Activated T-helper 1 cell treated with anti-CD3 and anti-CD28 coated beads, Interleukin-12 subunit alpha, Interleukin-12 subunit beta, Interleukin-2, Interleukin-4 antibody, amounts not matched to agents 30 ng/mL and 10 ng/mL and 1 ng/mL, durations not matched to agents 14 hours and 24 hours and 36 hours (primary cell): ENCODE data around the gene UBC. TPM values are rescaled to one million over a fixed set of nuclear protein-coding genes. Genes with fewer than 3 reads are reported as not detected.
"Not testable (repeated sequence)": the region's sequence is repeated elsewhere in the genome, so short reads cannot be mapped to it uniquely, and the experiment has no call there.

Experiments
- DNase-seq: peaks from one replicate; pipeline ENCODE4 v3.0.0; 2021; ENCODE audit warnings: low spot score
- H3K27ac Mint-ChIP-seq: one replicate; pipeline ENCODE4 v1.8.0; 2021; ENCODE audit warnings: mild to moderate bottlenecking, mixed read lengths
- H3K27me3 Mint-ChIP-seq: one replicate; pipeline ENCODE4 v1.8.0; 2022; ENCODE audit warnings: mild to moderate bottlenecking, moderate library complexity, mixed read lengths; ENCODE audit not compliant: insufficient read depth
- H3K36me3 Mint-ChIP-seq: one replicate; pipeline ENCODE4 v1.8.0; 2021; ENCODE audit warnings: low read depth, mixed read lengths
- H3K4me1 Mint-ChIP-seq: one replicate; pipeline ENCODE4 v1.8.0; 2021; ENCODE audit warnings: low read depth, mixed read lengths
- H3K4me3 Mint-ChIP-seq: one replicate; pipeline ENCODE4 v1.8.0; 2021; ENCODE audit warnings: mild to moderate bottlenecking, moderate library complexity, mixed read lengths
- H3K9me3 Mint-ChIP-seq: one replicate; pipeline ENCODE4 v1.8.0; 2021; ENCODE audit warnings: mixed read lengths
- intact Hi-C: fragments of 100-400 bp; cut with micrococcal nuclease; formaldehyde crosslinking; loops from one replicate; pipeline ENCODE4 v1.15.1; 2024
- total RNA-seq: library from RNA; stranded (reverse); gene quantifications from 2 replicates; pipeline ENCODE4 v1.2.3, GENCODE V29; 2022

Gene UBC
- total RNA-seq, 1 donor from 2014 or later: 899 TPM

GRCh38 chr12:124883263-124884130 lies 31.0 kb downstream of the UBC start:
- Mint-ChIP-seq H3K27me3 (no peaks in the 10 kb centered on the region), H3K9me3 (no peaks in the 10 kb centered on the region), H3K36me3 (no peaks in the 10 kb centered on the region), H3K4me3 (no peak overlapping the region), H3K27ac (no peak overlapping the region), H3K4me1 (peaks cover 9% of the 10 kb centered on the region)
- no peak for DNase-seq
- intact Hi-C loops: no loop called here

- H3K9me3 Mint-ChIP-seq: no peaks in the 10 kb centered on the region
- intact Hi-C loops: no loop called here
- DNase-seq: no peak
- no peaks in the 10 kb centered on the region for H3K36me3 Mint-ChIP-seq
- H3K27me3 Mint-ChIP-seq: no peaks in the 10 kb centered on the region
- H3K27ac Mint-ChIP-seq: no peak overlapping the region
- H3K4me3 Mint-ChIP-seq: no peak overlapping the region
- peaks cover 9% of the 10 kb centered on the region for H3K4me1 Mint-ChIP-seq
These were observed 33.3 kb downstream of the UBC start for GRCh38 chr12:124881123-124881522.

GRCh38 chr12:124880335-124880734 lies 34.1 kb downstream of the UBC start:
- H3K36me3 Mint-ChIP-seq, H3K9me3 Mint-ChIP-seq, intact Hi-C loops, H3K4me3 Mint-ChIP-seq, H3K27ac Mint-ChIP-seq, DNase-seq, H3K4me1 Mint-ChIP-seq, H3K27me3 Mint-ChIP-seq: not testable (repeated sequence)

GRCh38 chr12:124878795-124879516 lies 35.5 kb downstream of the UBC start:
- intact Hi-C loops: no loop called here
- H3K27ac Mint-ChIP-seq: no peak overlapping the region
- peaks cover 3% of the 10 kb centered on the region for H3K27me3 Mint-ChIP-seq
- H3K4me3 Mint-ChIP-seq: no peak overlapping the region
- no peaks in the 10 kb centered on the region for H3K36me3 Mint-ChIP-seq
- no peak for DNase-seq
- H3K9me3 Mint-ChIP-seq: no peaks in the 10 kb centered on the region
- H3K4me1 Mint-ChIP-seq: peaks cover 9% of the 10 kb centered on the region

GRCh38 chr12:124877423-124877822 lies 37.0 kb downstream of the UBC start:
- intact Hi-C loops: no loop called here
- DNase-seq: no peak
- no peak overlapping the region for H3K4me3 Mint-ChIP-seq
- peaks cover 9% of the 10 kb centered on the region for H3K4me1 Mint-ChIP-seq
- peaks cover 3% of the 10 kb centered on the region for H3K27me3 Mint-ChIP-seq
- no peaks in the 10 kb centered on the region for H3K36me3 Mint-ChIP-seq
- no peak overlapping the region for H3K27ac Mint-ChIP-seq
- no peaks in the 10 kb centered on the region for H3K9me3 Mint-ChIP-seq

- Mint-ChIP-seq H3K9me3 (no peaks in the 10 kb centered on the region), H3K4me1 (peaks cover 4% of the 10 kb centered on the region), H3K27ac (no peak overlapping the region), H3K36me3 (no peaks in the 10 kb centered on the region), H3K4me3 (no peak overlapping the region), H3K27me3 (peaks cover 5% of the 10 kb centered on the region)
- no peak for DNase-seq
- intact Hi-C loops: no loop called here
These were observed 38.3 kb downstream of the UBC start for GRCh38 chr12:124876171-124876570.

- DNase-seq: no peak
- Mint-ChIP-seq H3K4me1 (peaks cover under 1% of the 10 kb centered on the region), H3K27ac (no peak overlapping the region), H3K27me3 (peaks cover 5% of the 10 kb centered on the region), H3K36me3 (no peaks in the 10 kb centered on the region), H3K4me3 (no peak overlapping the region), H3K9me3 (no peaks in the 10 kb centered on the region)
- intact Hi-C loops: no loop called here
These were observed 38.7 kb downstream of the UBC start for GRCh38 chr12:124875803-124876132.

- Mint-ChIP-seq H3K4me1 (no peaks in the 10 kb centered on the region), H3K27me3 (peaks cover 5% of the 10 kb centered on the region), H3K36me3 (no peaks in the 10 kb centered on the region), H3K9me3 (no peaks in the 10 kb centered on the region), H3K27ac (no peak overlapping the region), H3K4me3 (no peak overlapping the region)
- intact Hi-C loops: no loop called here
- no peak for DNase-seq
These were observed 39.3 kb downstream of the UBC start for GRCh38 chr12:124874988-124875802.

- Mint-ChIP-seq H3K27me3 (peaks cover 8% of the 10 kb centered on the region), H3K9me3 (no peaks in the 10 kb centered on the region), H3K27ac (no peak overlapping the region), H3K4me1 (peaks cover 4% of the 10 kb centered on the region), H3K36me3 (no peaks in the 10 kb centered on the region), H3K4me3 (no peak overlapping the region)
- DNase-seq: no peak
- intact Hi-C loops: no loop called here
These were observed 40.3 kb downstream of the UBC start for GRCh38 chr12:124874188-124874587.

- no peak for DNase-seq
- Mint-ChIP-seq H3K27me3 (peaks cover 12% of the 10 kb centered on the region), H3K9me3 (no peaks in the 10 kb centered on the region), H3K4me3 (no peak overlapping the region), H3K27ac (no peak overlapping the region), H3K4me1 (peaks cover 8% of the 10 kb centered on the region), H3K36me3 (no peaks in the 10 kb centered on the region)
- intact Hi-C loops: no loop called here
These were observed 42.3 kb downstream of the UBC start for GRCh38 chr12:124872068-124872719.

- peaks cover 8% of the 10 kb centered on the region for H3K4me1 Mint-ChIP-seq
- H3K9me3 Mint-ChIP-seq: no peaks in the 10 kb centered on the region
- H3K36me3 Mint-ChIP-seq: no peaks in the 10 kb centered on the region
- peaks cover 12% of the 10 kb centered on the region for H3K27me3 Mint-ChIP-seq
- intact Hi-C loops: no loop called here
- no peak for DNase-seq
- no peak overlapping the region for H3K27ac Mint-ChIP-seq
- no peak overlapping the region for H3K4me3 Mint-ChIP-seq
These were observed 43.2 kb downstream of the UBC start for GRCh38 chr12:124871297-124871696.

GRCh38 chr12:124870515-124870914 lies 43.9 kb downstream of the UBC start:
- Mint-ChIP-seq H3K4me1 (peaks cover 8% of the 10 kb centered on the region), H3K27ac (no peak overlapping the region), H3K4me3 (no peak overlapping the region), H3K36me3 (no peaks in the 10 kb centered on the region), H3K27me3 (peaks cover 12% of the 10 kb centered on the region), H3K9me3 (no peaks in the 10 kb centered on the region)
- no peak for DNase-seq
- intact Hi-C loops: no loop called here
